SKM-1 (cell line): ENCODE results near the gene SIPA1L3.
"Not testable (repeated sequence)": the region's sequence is repeated elsewhere in the genome, so short reads cannot be mapped to it uniquely, and the experiment has no call there.

ENCODE experiments used
- DNase-seq: peaks from one replicate; lab custom pipeline; 2025; ENCODE audit not compliant: unreplicated experiment; lab: John Stamatoyannopoulos, UW

SIPA1L3 gene, protein sequence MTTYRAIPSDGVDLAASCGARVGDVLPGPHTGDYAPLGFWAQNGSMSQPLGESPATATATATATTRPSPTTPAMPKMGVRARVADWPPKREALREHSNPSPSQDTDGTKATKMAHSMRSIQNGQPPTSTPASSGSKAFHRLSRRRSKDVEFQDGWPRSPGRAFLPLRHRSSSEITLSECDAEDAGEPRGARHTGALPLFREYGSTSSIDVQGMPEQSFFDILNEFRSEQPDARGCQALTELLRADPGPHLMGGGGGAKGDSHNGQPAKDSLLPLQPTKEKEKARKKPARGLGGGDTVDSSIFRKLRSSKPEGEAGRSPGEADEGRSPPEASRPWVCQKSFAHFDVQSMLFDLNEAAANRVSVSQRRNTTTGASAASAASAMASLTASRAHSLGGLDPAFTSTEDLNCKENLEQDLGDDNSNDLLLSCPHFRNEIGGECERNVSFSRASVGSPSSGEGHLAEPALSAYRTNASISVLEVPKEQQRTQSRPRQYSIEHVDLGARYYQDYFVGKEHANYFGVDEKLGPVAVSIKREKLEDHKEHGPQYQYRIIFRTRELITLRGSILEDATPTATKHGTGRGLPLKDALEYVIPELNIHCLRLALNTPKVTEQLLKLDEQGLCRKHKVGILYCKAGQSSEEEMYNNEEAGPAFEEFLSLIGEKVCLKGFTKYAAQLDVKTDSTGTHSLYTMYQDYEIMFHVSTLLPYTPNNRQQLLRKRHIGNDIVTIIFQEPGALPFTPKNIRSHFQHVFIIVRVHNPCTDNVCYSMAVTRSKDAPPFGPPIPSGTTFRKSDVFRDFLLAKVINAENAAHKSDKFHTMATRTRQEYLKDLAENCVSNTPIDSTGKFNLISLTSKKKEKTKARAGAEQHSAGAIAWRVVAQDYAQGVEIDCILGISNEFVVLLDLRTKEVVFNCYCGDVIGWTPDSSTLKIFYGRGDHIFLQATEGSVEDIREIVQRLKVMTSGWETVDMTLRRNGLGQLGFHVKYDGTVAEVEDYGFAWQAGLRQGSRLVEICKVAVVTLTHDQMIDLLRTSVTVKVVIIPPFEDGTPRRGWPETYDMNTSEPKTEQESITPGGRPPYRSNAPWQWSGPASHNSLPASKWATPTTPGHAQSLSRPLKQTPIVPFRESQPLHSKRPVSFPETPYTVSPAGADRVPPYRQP (N-terminal part only)

GRCh38 chr19:37906869-37907734, at the start of gene SIPA1L3:
Gene SIPA1L3, plus strand, starts transcription at chr19:37907208. Its CDS starts 174,358 bp downstream, at chr19:38081566.
- DNase-seq, result peak; percentile 81

- no peak for DNase-seq
Measured at GRCh38 chr19:37864501-37864900, 42.5 kb upstream of the SIPA1L3 start.

- not testable (repeated sequence) for DNase-seq
Measured at GRCh38 chr19:37865930-37866329, 41.1 kb upstream of the SIPA1L3 start.

DNA sequence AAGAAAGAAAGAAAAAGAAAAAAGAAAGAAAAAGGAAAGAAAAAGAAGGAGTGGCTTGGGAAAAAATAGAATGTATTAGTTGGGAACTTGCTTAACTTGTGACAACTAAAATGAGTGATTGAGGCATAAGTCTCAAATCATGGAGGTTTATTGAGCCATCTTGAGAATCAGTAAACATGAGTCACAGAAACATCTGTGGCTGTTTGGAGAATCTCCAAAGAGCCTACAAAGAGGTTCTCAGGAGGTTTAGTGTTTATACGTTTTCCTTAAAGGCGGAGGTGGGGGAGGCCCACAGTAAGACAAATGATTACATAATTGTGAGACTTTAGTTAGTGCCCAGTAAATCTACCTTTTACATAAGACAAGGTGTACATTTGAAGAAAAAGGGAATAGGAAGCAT, 39.2 kb upstream of the SIPA1L3 start:
- no peak for DNase-seq

DNA sequence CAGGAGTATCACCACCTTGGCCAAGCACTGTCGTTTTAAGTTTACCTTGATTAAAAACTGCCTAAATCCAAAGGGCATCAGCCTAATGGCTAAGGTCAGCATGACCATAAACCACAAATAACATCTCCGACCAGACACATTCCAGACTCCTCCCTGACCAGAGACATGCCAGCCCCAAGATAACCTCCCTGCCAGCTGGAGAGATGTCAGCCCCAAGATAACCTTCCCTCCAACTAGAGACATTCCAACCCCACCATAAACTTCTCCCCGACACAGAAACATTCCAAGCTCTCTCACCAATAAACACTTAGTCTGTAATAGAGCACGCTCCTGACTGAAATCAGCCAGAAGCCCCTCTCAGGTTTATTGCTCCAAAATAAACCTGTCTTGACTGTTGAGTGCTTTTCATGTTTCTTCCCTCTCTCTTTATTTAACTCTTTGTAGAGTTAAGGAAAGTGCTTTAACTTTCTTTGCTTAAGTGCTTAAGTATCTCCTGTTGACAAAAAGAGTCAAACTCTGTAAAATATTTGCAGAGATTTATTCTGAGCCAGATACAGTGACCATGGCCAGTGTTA, 37.2 kb upstream of the SIPA1L3 start:
- no peak for DNase-seq

DNA sequence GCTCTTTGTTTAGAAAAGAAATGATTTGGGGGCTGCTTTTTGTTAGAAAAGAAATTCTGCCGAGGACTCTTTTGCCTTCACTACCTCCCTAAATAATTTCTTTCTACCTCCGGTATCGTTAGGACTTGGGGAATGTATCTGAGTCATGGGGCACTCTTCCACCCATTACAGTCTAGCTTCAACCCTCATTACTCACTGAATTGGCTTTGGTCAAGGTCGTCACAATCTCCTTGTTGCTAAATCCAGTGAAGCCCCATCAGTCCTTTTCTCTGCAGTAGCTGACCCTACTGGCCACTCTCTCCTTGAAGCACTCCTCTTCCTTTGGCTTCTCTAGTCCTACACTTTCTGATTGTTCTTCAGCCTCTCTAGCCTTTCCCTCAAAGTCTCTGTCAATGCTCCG, 34.6 kb upstream of the SIPA1L3 start:
- DNase-seq, result no peak

DNA sequence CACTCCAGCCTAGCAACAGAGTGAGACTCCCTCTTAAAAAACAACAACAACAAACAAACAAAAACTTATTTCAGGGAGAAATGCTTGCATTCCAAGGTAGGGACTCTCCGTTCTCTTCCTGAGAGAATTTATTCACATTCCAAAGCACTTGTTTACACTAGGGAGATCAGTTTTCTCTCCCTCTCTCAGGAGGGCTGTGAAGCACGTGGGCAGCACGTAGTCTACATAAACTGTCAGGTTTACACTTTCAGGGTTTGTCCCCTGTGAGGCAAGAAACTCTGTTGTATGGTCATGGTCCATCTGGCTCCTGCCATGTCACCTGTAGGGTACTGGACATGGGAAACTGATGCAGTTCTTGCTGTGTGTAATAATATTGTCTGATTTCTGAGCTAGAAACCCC, 32.2 kb upstream of the SIPA1L3 start:
- DNase-seq, result no peak

DNA sequence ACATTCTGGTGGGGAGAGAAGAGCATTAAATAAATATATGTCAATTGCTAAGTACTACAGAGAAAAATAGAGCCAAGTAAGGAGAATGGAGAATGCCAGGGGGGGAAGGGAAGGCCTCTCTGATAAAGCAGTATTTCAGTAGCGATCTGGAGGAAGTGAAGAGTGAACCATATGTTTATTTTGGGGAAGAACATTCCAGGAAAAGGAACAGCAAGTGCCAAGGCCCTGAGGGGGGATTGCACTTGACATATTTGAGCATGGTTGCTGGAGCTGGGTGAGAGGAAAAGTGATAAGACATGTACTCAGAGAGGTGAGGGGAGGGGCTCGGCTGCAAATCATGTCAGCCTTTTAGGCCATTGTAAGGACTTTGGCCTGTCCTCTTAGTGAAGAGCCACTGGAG, 31.0 kb upstream of the SIPA1L3 start:
- DNase-seq, result no peak

DNA sequence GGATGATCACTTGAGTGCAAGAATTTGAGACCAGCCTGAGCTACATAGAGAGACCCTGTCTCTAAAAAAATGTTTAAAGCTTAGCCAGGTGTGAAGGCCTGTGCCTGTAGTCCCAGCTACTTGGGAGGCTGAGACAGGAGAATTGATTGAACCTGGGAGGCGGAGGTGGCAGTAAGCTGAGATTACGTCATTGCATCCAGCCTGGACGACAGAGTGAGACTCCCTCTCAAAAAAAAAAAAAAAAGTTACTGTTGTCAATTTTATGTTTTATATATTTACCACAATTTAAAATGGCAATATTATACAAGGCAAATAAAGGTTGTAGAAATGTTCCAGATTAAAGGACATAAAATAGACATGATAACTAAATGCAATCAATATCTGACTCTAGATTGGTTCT, 29.9 kb upstream of the SIPA1L3 start:
- no peak for DNase-seq

GRCh38 chr19:37885392-37885791, 21.6 kb upstream of the SIPA1L3 start:
- DNase-seq, result no peak

GRCh38 chr19:37886571-37886970, 20.4 kb upstream of the SIPA1L3 start:
- no peak for DNase-seq

- DNase-seq, result no peak
Measured at GRCh38 chr19:37893845-37894575, 13.0 kb upstream of the SIPA1L3 start.

GRCh38 chr19:37896180-37896579, 10.8 kb upstream of the SIPA1L3 start:
- no peak for DNase-seq

DNA sequence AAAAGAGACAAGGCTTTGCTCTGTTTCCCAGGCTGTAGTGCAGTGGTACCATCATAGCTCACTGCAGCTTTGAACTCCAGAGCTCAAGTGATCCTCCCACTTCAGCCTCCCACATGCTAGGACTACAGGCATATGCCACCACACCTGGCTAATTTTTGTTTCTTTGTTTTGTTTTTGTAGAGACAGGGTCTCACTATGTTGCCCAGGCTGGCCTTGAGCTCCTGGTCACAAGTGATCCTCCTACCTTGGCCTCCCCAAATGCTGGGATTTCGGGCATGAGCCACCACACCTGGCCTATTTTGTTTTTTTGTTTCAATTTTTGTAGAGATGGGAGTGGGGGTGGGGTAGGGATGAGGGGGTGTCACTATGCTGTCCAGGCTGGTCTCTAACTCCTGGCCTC, 7.6 kb upstream of the SIPA1L3 start:
- no peak for DNase-seq

DNA sequence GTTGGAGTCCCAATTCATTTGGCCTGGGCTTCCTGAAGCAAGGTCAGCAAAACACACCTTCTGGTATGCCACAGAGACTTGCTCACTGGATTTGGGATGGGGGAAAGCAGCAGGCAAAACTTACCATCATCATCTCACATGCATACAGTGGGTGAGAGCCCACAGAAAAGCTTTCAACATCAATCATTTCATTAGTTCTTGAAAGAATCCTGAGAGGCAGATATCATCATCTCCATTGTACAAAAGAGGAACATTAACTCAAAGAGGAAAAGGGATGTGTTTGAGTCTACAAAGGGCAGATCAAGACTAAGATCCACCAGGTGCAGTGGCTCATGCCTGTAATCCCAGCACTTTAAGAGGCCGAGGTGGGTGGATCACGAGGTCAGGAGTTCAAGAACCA, 7.0 kb upstream of the SIPA1L3 start:
- DNase-seq, result no peak

GRCh38 chr19:37902668-37903067, 4.3 kb upstream of the SIPA1L3 start:
- DNase-seq, result peak; percentile 47

DNA sequence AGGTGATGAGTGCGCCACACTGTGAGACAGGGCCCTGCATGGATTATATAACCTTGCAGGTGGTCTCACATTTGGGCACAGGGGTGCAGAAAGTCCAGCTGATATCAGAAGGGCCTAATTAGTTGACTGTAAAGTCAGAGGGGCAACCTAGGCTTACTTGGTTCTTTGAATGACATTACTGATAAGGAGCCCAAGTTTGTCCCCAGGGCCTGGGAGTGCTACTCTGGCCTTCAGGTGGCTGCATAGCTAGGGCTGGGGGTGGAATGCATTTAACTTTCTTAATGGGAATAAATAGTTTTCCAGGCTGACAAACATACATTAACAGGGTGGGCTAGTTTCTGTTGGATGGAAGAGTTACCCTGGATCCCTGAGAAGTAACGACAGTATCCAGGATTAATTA, 3.9 kb upstream of the SIPA1L3 start:
- DNase-seq, result no peak

GRCh38 chr19:37905946-37906868, 801 bp upstream of the SIPA1L3 start, which contains the start of gene WDR87:
Gene WDR87, minus strand, starts transcription at chr19:37906594. Its CDS starts 8,355 bp downstream, at chr19:37898239.
- no peak for DNase-seq
